GM11168 (cell line): ENCODE measurements around the gene SYT7.

Source experiments
- in situ Hi-C: fragments of 300-500 bp; cut with MboI; formaldehyde crosslinking; loops from one replicate; pipeline ENCODE4 v1.12.0; 2022; ENCODE audit warnings: low sequenced_read_pairs; ENCODE audit not compliant: unreplicated experiment

SYT7 gene

GRCh38 chr11:61586792-61587430 is 6.0 kb upstream of the SYT7 start:
- in situ Hi-C loops: no loop called here

- in situ Hi-C loops: no loop called here
Observed at GRCh38 chr11:61585115-61585514, 4.2 kb upstream of the SYT7 start.

GRCh38 chr11:61581931-61582330 is 1.1 kb upstream of the SYT7 start:
- in situ Hi-C loops: no loop called here

GRCh38 chr11:61580271-61580888 is 496 bp downstream of the SYT7 start:
- in situ Hi-C loops: no loop called here

GRCh38 chr11:61579676-61580270 is 1.1 kb downstream of the SYT7 start:
- in situ Hi-C loops: no loop called here

DNA sequence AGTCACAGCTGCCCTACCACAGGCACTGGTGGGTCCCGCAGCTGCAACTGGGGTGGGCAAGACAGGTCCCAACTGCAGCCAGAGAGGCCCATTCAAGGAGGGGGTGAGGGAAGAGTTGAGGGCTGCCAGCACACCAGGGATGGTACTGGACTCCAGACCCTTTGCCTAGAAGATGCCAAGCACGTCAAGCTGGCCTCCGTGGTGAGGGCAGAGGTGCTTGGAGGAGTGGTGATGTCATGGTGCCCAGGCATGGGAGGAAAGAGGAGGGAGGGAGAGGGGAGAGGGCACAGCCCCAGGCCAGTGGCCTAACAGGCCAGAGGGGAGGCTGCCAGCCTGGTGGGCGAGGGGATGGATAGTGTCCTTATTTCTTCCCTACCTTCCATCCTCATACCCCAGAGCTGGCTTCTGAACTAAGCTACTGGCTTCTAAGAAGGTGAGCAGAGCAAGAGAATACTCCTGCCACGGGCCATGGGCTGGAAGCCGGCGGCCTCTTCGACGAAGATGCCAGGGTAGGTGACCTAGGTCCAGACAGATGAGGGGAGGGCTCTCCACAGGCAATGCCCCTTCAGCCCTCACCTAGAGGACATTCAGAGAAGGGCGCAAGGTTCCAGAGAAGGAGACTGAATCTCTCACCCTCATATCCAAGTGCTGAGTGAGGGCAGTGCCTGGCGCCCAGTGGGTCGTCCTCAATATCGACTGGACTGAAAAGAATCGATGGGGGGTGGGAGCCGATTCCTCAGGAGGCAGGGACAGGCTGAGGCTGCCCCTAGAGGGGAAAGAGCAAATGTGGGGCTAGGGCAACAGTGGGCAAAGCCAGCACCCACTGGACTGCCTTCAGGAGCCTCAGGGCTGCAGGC is 1.8 kb downstream of the SYT7 start:
- in situ Hi-C loops: no loop called here

GRCh38 chr11:61577383-61578118 is 3.3 kb downstream of the SYT7 start:
- in situ Hi-C loops: no loop called here

- in situ Hi-C loops: no loop called here
Observed at GRCh38 chr11:61575886-61576861, 4.7 kb downstream of the SYT7 start.

DNA sequence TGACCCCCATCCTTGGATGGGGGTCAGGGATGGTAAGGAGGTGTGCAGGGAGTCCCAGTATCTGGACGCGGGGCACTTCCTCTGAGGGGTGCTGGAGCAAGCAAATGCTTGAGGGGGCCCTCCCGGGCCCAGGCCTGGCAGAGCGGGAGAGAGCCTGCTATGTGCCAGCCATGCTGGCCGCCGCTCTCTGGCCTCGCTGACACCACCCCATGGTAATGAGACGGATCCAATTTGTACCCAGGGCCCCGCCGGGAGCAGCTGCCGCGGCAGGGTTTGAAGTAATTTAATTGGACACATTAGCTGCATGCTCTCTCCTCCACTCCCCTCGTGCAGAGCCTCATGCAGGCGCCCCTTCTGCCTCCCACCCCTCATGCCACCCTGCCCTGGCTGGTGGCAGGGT is 6.3 kb downstream of the SYT7 start:
- in situ Hi-C loops: no loop called here

DNA sequence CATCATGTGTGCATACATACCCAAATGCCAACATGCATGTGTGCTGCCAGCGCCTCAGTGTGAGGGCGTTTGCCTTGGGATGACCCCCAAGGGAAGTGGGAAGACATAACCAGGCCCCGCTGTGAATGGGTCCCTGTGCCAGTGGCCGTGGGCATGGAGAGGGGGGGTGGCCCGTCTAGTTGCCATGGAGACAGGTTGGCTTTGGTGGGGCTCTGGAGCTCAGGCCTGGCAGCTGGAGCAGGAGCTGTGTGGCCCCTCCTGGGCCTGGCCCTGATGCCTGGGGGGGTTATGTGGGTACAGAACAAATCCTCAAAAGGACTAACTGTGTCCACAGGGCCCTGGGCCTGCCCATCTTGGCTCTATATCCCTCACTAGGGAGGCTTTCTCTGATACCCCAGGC is 8.0 kb downstream of the SYT7 start:
- in situ Hi-C loops: no loop called here

- in situ Hi-C loops: no loop called here
Observed at GRCh38 chr11:61571869-61572268, 9.0 kb downstream of the SYT7 start.

DNA sequence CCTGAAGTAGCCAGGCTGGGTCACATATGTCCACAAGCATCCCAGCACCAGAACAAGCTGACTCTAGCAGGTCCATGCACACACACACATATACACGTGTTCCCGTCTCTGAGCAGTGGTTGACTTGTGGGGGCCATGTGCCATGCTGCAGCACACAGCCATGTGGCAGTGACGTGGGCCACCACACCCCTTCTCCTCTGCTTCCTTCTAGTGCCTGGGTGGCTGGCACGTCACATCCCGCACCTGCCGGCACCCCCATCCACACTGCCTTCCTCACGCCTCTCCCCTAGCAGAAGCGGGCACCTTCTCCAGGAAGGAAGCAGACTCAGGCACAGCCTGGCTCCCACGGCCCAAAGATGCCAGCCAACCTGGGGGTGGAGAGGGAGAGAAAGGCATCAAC is 9.5 kb downstream of the SYT7 start:
- in situ Hi-C loops: no loop called here

GRCh38 chr11:61569701-61570100 is 11.2 kb downstream of the SYT7 start:
- in situ Hi-C loops: no loop called here

GRCh38 chr11:61569018-61569417 is 11.9 kb downstream of the SYT7 start:
- in situ Hi-C loops: no loop called here

DNA sequence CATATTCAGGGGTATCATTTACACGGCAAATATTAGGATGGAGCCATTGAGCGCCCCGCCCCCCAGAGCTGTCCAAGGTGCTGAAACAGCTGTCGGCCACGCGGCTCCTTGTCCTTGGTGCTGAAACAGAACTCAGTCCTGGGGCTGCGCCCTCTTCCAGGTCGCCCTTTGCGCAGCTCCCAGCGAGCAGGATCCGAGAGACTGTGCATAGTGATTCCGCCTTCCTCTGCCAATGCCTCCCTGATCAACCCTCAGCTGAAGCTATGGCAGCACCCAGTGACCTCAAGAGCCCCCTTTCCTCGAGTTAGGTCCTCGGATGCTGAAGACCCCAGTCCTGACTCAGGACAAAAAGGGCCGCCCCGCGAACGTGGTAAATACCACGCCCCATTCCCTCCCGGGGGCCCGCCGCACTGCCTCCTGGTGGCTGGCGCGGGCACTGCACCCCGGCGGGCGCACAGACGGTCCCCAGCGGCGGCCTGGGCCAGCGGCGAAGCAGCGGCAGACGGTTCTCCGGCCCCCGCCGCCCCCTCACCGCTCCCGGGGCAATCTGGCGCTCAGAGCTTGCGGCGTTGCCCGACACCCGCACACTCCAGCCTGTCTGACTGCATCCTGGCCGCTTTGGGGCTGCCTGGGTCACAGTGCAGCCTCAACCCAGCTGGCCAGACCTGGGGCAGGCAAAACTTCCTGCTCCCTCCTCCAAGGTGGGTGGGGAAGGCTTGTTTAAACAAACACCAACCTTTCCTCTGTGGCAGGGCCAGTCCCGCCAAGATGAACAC is 13.4 kb downstream of the SYT7 start:
- in situ Hi-C loops: no loop called here

DNA sequence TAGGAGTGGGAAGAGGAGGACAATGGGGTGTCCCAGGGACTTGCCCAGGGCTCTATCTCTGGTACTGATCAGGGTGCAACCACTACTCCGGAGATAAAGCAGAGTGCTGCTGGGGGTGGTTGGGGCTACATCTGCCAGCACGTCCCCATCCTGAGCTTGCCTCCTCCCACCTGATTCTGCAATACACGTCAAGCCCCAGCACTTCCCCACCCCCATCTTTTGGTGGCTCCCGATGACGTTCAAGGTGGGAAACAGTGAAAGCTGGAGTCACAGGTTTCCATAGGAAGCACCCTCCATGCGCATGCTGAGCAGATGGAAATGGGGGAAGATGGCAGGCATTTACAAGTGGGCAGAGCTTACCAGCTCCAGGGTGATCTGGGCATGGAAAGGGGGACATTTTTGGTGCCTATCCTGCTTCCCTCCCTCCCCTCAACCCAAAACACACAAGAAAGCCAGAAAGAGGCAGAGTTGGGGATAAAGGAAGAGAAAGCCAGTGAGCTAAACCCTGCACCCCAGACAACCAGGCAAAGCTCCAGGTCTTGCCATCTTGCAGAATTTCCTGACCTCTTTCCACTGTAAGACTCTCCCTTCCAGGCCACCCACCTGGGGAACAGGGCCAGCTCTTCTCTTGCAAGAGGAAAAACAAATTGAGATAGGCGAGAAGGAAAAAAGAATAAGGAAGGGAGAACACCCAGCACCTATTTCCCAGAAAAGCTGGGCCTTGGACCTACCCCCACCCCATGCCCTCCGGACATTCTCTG is 15.8 kb downstream of the SYT7 start:
- in situ Hi-C loops: no loop called here

- in situ Hi-C loops: no loop called here
Observed at GRCh38 chr11:61560751-61561150, 20.1 kb downstream of the SYT7 start.

DNA sequence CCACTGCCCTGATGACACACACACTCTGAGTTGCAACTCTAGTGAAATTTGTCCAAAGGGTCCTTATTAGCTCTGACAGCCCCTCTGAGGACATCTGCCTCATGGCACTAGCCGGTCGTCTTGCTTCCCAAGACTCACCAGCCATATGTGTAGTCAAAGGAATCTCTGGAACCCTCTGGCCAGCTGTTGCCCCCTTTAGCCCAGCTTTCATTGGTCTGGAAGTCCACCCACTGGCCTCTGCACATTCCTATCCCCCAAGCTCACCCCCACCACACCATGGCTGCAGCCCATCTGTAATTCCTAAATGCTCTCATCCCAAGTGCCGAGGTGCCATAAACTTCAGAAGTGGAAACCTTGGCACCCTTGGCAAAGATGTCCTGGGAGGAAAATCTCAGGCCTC is 24.3 kb downstream of the SYT7 start:
- in situ Hi-C loops: no loop called here
